SU-DHL-6 (cell line): ENCODE results near the gene ZNF385C.

Experiments
- EZH2phosphoT487 ChIP-seq: fragments of 200-600 bp; sonication (generic), shearing (Covaris generic); conservative IDR thresholded peaks from 2 replicates; pipeline ENCODE4 v1.6.1; 2018; ENCODE audit warnings: mild to moderate bottlenecking, antibody characterized with exemption, low read length, moderate library complexity, mixed read lengths
- TF ChIP-seq, protein P1 (sequence below): fragments of 200-600 bp; sonication (generic); IDR thresholded peaks from one replicate; pipeline ENCODE4 v1.5.1; 2017; ENCODE audit warnings: antibody characterized with exemption, mild to moderate bottlenecking, low read length, moderate library complexity; ENCODE audit not compliant: insufficient read depth, poor library complexity, severe bottlenecking

DNA sequence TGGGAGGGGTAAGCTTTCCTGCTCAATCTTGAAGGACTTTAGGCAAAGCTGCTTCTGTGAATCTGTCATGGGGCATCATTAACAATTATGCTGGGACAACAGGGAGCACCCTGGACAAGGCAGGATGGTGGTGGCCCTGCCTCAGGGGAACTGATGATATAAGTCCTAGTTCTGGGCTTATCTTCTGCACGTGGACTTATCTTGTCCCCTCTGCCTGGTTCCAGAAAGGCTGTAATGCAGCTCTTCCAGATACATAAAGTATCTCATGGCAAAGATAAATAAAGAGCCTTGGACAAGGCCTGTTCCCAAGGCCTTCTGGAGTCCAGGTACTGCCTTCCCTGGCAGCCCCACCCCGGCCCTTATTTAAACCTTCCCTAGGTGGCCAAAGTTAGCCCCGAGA, 6.0 kb upstream of the ZNF385C start:
- TF ChIP-seq, protein P1, sequence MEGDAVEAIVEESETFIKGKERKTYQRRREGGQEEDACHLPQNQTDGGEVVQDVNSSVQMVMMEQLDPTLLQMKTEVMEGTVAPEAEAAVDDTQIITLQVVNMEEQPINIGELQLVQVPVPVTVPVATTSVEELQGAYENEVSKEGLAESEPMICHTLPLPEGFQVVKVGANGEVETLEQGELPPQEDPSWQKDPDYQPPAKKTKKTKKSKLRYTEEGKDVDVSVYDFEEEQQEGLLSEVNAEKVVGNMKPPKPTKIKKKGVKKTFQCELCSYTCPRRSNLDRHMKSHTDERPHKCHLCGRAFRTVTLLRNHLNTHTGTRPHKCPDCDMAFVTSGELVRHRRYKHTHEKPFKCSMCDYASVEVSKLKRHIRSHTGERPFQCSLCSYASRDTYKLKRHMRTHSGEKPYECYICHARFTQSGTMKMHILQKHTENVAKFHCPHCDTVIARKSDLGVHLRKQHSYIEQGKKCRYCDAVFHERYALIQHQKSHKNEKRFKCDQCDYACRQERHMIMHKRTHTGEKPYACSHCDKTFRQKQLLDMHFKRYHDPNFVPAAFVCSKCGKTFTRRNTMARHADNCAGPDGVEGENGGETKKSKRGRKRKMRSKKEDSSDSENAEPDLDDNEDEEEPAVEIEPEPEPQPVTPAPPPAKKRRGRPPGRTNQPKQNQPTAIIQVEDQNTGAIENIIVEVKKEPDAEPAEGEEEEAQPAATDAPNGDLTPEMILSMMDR, result no peak
- TF ChIP-seq EZH2phosphoT487, result no peak
